ENCODE data around the gene C19orf44.
"Not testable (repeated sequence)": the region's sequence is repeated elsewhere in the genome, so short reads cannot be mapped to it uniquely, and the experiment has no call there.

GRCh38 chr19:16486476-16486875, 9.7 kb upstream of the C19orf44 start:
- TF ChIP-seq, protein P1, sequence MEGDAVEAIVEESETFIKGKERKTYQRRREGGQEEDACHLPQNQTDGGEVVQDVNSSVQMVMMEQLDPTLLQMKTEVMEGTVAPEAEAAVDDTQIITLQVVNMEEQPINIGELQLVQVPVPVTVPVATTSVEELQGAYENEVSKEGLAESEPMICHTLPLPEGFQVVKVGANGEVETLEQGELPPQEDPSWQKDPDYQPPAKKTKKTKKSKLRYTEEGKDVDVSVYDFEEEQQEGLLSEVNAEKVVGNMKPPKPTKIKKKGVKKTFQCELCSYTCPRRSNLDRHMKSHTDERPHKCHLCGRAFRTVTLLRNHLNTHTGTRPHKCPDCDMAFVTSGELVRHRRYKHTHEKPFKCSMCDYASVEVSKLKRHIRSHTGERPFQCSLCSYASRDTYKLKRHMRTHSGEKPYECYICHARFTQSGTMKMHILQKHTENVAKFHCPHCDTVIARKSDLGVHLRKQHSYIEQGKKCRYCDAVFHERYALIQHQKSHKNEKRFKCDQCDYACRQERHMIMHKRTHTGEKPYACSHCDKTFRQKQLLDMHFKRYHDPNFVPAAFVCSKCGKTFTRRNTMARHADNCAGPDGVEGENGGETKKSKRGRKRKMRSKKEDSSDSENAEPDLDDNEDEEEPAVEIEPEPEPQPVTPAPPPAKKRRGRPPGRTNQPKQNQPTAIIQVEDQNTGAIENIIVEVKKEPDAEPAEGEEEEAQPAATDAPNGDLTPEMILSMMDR (IDR thresholded peaks at IDR 0.05), result not testable (repeated sequence)
- TF ChIP-seq EZH2phosphoT487, EZH2 (IDR thresholded peaks at IDR 0.05): not testable (repeated sequence)
